AG08396 (cell line): ENCODE data around the gene TMEM26.
A peak's percentile ranks its signal among the peaks of the same experiment; 100 is the strongest.

ENCODE experiments used
- DNase-seq: peaks from one replicate; pipeline ENCODE4 v3.0.0; 2012; ENCODE audit warnings: low spot score, mixed read lengths

TMEM26 gene

DNA sequence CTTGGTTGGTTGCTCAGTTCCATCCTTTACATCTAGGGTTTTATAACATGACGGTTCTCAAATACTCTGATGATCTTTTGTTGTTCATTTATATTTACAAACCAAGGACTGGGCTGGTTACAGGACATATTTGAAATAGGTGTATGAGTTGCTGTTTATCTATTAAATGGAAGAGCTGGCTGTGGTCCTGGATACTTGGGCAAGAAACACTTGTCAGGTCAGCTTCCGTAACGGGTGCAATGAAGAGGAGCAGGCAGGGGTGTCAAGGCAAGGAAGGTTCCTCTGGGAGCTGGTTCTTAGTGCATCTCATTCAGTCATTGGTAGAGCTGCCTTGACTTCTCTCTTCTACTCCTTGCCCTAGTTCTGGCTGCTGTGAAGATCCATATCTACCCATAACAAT is 4.8 kb upstream of the TMEM26 start:
- DNase-seq: no peak

DNA sequence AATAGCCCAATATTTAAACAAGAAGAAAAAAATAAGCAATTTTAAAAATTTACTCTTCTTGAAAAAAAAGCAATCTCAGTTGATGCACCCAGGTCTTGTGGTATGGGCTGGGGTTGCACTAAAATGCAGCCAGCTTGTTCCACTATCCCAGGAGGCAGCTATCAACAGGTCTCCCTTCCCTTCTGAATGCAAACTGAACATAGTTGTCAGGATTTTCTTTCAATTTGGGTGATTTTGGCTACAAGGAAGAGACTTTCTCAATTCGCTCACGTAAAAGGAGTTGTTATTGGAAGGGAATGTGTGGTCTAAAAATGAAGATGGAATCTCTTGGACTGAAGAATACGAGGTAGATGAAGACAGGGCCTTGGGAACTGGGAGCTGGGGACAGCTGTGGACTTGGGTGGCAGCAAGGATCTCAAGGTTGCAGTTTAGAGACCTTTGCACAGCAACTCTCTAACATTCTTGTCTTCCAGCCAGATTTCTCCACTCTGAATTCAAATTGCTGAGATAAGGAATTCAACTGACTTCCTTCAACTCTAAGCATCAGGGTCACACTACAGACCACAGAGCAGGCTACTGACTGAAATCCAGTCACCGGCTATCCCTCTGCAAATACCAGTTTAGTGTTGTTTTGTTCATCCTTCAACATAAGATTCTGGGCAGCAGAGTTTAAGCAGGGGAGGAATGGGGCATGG is 3.1 kb upstream of the TMEM26 start:
- DNase-seq: no peak

DNA sequence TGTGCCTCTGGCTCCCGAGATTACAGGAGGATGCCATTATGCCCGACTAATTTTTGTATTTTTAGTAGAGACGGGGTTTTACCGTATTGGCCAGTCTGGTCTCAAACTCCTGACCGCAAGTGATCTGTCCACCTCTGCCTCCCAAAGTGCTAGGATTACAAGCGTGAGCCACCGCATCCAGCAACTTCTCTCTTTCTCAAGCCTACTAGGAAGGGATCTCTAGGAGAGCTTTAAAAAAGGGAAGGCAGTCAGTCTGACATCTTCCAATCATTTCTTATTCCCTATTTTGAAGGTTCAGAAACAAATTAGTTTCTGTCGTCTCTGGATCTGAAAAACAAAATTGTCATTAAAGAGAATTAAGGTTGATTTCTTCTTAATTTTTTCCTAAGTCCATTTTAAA is 2.5 kb upstream of the TMEM26 start:
- no peak for DNase-seq

DNA sequence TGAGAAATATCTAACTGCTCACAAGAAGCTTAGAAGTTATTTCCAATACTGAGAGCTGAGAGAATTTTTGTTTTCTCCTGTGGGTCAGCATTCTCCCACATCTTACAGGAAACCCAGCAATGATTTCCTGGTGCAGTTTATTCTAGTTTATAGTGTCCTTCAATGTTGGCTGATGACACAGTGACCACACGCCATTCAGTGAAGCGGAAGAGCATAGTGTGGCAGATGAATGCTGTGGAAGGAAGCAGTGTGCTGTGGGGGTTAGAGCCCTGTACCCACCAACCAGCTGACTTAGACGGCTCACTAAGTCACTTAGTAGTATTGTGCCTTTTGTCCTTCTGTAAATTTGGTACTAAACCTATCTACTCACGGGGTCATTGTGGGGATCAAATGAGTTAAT is 1.4 kb upstream of the TMEM26 start:
- no peak for DNase-seq

DNA sequence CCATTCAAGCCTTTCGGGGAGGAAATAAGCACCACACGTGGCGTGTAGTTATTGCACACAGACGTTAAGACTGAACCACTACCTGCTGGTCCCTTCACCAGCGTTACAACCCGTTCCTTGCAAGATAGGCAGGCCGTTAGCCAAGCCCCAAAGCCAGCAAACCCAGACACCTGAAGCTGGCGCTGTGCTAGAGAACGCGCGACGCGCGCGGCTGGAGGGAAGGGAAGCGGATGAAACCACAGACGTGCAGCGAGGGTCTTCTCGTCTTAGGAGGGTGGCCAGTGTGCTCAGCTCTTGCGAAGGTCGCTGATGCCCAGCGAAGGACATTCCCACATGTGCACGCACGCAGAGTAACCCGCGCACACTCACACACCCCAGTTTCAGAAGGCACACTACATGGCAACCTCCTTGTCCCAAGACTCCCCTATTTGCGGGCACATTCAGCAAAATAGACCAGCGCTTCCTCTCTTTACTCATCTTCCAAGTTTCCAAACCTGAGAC is 980 bp downstream of the TMEM26 start:
- no peak for DNase-seq

DNA sequence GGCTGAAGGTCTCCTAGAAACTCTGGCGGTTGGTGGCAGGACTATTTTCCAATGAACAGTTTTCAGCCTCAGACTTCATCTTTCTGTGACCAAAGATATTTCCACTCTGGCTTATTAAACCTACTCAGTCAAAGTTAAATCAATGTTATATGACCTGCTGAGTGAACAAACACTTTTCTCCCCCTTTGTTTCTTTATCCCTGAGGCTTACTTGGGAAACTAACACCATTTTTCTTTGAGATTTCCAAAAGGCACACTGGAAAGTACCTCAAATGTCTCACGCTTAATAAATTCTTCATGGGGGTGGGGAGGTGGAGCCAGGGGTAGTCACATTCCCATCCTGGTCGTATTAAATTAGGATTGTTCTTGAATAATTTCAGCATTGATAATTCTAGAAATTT is 1.8 kb downstream of the TMEM26 start:
- no peak for DNase-seq

DNA sequence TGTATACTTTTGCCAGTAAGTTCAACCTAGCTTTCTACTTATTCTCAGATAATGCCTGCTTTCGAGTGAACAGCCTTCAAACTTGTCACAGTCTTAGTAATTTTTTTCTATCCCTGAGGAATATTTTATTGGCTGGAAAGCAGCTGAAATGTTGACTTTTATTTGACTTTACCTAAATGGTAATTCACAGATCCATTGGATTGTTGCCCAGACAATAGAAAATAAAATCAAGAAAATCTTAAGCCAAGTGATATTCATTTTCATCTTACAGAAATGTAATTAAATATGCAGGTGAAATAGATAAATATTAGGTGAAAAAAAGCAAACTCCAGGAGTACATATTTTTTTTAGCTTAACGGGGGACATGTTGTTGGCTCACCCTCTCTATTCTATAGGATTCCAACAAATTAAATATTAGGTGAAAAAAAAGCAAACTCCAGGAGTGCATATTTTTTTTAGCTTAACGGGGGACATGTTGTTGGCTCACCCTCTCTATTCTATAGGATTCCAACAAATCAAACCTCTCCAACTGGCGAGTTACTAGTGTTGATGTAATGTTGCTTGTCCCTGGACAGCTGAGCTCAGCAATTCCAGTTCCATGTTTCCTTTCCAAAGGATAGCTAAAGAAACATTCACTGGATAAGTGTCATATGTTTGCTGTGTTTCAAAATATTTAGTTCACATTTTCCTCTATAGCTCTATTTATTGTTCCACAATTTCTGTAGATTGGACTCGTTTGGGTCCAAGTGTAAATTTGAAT is 4.2 kb downstream of the TMEM26 start:
- DNase-seq: no peak

DNA sequence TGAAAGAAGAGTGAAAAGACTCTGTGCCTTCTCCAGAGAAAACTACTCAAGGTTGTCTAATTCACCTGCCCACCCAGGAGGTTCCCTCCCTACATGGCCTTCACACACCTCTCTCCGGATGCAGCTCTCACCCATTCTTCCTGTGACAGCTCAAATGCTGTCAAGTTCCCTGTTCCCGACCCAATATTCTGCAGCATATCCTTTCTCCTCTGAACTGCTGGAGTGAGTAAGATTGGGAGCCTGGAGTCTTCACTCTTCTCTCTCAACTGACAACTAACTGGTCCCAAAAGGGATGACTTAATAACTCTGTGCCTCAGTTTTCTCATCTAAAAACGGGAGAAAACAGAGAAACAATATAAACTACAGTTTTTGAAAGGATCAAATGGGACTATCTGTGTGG is 5.1 kb downstream of the TMEM26 start:
- no peak for DNase-seq

DNA sequence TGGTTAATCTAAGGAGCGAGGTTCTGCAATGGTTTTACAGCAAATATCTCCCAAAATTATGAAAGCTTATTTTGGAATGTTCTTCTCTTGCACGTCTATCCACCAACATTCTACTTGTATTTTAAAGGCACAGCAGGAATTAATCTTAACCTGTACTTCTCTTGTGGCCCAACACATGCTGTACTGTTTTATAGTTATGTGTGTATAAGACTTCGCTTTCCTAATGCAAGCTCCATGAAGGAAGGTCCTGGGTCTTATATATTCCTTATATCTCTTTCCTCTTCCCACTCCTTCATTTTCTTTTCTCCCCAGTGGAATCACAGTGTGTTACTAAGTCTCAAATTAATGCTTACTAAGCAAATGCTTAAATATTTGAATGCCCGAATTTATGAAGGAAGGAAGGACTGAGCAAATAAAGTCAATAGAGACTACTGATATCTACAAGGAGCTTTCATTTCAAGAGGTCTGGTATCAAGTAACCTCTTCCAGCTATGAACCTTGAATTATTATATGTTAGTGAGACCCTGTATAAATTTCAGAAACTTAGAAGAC is 14.0 kb downstream of the TMEM26 start:
- no peak for DNase-seq

DNA sequence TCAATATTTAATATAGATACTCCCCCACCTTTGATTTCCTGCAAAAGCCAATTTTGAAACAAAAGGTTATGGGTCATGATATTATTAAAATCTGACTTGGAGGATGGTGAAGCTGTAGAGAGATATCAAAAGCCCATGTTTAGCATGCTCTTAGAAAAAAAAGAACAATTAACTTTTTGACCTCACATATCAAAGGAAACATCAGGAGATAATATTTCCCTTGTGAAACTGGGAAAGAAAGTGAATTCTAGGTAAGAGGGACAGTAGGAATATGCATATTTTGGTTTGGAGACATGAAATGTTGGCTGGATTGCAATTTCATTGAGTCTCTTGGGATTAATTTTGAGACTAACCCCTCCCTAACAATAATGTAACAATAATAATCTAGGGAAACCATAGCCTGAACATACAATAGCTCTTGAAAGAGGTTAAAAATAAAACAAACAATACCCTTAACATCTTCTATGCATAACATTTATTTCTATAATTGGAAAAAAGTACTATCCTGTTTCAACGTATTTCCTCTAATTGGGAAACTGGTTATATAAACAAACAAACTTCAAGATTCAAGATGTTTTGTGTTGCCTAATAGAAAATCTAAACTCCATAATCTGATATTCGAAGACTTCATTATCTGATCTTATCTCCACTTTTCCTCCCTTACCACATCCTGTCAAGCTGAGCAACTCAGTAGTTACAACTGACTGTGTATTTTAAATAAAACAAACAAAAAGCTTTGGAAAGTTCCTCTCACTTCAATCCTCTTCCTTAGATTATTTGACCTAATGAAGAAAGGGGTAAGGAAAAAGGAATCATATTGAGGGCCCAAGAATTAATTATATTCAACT is 14.8 kb downstream of the TMEM26 start:
- DNase-seq: no peak

DNA sequence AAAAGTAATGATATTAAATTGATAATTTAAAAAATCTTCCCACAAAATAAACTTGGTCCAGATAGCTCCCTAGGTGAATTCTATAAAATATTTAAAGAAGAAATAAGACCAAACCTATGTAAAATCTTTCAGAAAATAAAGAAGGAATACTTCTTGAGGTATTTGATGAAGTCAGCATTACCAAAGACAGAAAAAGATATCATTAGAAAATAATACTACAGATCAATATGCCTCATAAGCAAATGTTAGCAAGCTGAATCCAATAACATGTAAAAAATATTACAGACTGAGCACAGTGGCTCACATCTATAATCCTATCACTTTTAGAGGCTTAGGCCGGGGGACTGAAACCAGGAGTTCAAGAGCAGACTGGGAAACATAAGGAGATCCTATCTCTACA is 30.0 kb downstream of the TMEM26 start:
- DNase-seq: no peak

DNA sequence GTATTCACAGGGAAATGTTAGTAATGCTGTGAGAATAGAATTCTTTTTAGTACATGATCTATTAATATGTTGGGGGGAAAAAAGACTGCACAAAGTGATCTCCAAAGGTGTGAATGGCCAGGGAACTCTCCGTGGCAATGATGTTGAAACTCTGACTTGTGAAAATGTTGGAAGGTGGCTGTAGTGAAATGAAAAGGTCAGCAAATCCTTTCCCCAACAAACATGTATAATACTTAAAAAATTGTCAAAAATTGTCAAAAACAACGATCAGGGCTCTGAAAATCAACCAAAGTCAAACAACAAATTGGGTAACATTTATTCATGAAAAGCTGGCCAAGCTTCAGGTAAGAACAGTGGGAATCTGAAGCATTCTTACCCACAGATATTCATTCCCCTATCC is 35.5 kb downstream of the TMEM26 start:
- DNase-seq: no peak

DNA sequence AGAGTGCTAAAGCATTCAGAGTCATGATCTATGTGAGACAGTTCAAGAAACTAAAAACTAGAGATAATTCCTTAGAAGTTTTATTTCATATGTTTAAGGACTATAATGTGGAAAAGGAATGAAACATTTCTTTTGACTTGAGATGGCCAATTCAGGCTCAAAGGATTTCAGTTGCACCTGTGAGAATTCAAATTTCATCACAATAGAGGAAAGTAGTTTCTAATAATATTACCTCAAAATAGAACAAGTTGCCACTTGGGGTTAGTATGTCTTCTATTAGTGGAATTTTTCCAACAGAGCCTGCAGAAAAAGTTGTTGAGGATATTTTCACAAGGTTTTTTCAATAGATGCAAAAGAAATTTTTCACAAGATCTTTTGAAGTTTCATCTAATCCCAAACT is 37.4 kb downstream of the TMEM26 start:
- no peak for DNase-seq

DNA sequence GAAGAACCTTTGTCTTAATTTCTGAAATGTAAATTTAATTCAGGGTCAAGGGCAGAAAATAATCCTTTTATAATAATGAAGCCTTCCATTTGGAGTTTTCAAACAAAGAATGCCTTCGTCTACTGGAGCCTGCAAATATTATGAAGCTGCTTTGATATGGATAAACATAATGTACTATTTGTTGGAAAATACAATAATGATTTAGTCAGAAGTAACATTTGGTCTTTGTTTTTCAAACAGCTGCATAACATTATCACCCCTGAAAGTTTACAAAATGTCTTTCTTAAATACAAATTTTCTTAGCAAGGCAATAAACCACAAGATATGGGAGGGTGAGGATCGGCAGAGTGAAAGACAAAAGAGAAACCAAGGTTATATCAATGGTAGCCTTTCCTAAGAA is 41.5 kb downstream of the TMEM26 start:
- no peak for DNase-seq

DNA sequence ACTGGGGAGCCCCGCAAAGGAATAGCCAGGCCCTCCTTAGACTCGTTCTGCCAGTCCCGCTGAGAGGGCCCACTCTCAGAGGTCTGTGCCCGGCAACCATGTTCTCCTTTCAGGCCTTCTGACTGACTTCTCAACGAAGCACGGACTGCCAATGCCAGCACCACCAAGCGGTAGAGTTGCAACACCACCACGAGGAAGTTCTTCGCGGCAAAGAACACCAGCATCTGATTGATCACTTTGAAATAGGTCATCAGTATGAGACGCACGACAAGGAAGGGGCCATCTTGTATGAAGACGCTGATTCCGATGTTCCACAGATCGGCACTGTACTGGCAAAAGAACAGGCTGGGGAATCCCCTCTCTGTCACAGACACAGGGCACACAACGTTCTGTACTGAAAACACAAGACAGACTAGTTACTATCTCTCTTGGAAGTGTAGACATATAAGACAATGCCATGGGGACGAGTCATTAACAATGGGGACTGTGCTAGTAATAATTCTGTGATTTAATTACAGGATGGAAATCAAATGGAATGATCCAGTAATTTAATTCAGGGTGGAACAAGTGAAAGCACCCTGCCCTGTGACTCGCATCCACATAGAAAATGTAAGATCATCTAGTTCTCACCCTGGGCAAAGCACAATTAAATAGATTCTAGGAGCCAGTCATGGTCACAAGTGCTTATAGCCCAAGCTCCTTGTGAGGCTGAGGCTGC is 42.7 kb downstream of the TMEM26 start:
- DNase-seq: no peak

DNA sequence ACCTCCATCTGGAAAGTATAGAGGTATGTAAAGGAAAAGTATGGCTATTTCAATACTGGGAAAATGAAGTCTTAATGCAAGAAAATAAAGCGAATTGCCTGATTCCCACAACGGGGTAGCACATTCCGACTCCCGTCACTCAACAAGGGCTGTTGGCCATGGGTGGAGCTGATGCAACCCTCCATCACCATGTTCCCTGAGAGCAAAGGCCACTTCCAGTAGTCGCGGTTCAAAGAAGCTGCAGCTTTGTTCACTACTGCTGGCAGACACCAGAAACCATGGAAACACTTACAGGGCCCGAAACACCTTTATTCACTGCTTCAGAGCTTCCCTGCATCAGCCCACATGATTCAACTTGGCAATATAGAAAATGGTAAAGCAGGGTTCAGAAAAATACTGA is 44.0 kb downstream of the TMEM26 start:
- DNase-seq: no peak

DNA sequence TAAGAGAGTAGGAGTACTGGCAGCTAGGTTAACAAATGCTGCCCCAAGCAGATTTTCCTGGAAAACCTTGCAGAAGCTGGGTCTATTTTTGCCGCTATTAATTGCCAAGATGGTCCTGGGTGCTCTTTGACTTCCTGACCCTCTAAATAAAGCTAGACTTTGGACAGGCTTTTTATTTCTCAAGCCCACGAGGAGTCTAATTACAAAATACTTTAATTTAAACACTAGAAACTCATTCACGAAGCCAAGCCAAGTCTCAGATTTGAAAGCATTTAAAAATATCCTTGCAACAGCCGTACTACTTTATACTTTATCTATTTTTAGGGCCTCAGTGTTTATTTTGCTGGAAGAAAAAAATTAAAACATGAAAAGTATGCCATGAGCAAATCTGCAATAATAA is 45.1 kb downstream of the TMEM26 start:
- no peak for DNase-seq

DNA sequence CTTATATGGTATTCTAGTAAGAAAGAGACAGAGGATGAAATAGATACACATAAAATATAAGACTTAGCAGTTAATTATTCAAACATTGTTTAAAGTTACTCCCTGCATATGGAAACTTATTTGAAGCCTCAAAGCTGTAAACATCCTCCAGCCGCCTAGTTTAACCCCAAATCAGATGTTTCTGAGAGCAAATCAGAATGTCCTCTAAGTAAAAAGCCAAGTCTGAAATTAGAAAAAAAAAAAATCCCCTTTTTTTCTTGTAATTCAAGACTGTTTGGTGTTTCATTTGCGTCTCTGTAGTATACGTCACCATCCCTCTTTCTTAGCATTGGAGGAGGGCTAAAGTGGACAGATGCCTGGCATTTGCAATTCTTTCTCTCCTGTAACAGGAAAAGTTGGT is 46.4 kb downstream of the TMEM26 start:
- DNase-seq: no peak

DNA sequence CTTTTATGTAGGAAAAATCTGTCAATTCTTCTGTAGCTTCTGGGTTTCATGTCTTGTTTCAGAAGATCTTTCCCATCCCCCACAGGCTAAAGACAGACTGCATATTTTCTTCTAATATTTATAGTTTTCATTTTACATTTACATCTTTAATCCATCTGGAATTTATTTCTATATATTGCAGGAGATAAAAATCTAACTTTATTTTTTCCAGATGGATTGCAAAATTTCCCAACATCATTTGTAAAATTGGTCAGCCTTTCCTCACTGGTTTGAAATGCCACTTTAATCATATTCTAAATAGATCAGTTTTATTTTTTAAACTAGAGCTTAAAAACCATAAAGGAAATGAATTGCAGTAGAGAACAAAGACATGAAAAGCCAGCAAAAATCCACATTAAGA is 46.9 kb downstream of the TMEM26 start:
- no peak for DNase-seq

DNA sequence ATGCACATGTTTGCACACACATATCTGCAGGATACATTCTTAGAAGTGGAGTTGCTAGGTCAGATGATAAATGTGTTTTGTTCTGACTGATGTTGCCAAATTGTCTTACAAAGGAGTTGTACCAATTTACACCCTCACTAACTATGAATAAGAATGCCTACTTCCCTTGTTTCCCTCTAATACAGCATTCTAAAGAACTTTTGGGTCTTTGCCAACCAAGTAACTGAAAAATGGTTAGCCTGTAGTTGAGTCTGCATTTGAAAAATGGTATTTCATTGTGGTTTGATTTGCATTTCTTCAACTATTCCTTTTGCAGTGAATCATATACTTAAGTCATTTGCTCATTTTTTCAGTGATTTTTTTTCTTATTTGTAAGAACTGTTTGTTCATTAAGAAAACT is 48.4 kb downstream of the TMEM26 start:
- DNase-seq: no peak

DNA sequence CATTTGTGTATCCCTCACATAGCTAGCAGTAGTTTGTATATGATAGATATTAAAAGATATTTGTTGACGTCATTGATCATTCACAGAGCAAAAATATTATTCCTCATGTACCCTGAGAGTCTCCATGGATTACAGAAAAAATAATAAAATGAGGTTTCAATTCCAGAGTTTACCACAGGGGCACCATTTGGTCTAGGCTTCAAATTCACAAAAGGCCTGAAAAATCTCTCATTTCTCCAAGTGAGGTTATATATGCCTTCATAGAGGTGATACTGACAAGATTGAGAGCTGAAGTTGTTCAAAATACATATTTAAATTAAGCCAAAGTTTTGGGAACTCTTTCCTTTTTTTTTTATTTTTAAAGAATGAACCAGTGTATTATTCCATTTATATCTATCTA is 52.7 kb downstream of the TMEM26 start:
- DNase-seq: no peak

DNA sequence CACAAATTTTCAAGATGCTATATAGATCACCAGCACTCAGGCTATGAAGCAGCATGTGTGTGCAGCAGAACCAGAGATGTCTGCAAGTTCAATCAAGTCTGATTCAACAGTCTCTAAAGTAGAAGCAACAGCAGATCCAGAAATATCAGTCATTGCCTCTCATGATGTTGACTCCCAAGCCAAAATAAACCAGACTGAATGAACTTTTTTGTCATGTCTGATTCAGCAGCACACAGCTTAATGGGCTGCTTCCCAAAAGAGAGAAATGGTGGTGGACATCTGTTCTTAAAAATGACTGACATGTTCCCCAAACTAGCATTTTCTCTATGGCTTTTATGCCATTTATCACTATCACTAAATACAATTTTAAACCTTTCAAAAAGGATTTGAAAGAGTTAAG is 53.8 kb downstream of the TMEM26 start:
- peak; percentile 13 for DNase-seq
